Measurements from ENCODE around the gene GPRIN2.

The GPRIN2 gene

DNA sequence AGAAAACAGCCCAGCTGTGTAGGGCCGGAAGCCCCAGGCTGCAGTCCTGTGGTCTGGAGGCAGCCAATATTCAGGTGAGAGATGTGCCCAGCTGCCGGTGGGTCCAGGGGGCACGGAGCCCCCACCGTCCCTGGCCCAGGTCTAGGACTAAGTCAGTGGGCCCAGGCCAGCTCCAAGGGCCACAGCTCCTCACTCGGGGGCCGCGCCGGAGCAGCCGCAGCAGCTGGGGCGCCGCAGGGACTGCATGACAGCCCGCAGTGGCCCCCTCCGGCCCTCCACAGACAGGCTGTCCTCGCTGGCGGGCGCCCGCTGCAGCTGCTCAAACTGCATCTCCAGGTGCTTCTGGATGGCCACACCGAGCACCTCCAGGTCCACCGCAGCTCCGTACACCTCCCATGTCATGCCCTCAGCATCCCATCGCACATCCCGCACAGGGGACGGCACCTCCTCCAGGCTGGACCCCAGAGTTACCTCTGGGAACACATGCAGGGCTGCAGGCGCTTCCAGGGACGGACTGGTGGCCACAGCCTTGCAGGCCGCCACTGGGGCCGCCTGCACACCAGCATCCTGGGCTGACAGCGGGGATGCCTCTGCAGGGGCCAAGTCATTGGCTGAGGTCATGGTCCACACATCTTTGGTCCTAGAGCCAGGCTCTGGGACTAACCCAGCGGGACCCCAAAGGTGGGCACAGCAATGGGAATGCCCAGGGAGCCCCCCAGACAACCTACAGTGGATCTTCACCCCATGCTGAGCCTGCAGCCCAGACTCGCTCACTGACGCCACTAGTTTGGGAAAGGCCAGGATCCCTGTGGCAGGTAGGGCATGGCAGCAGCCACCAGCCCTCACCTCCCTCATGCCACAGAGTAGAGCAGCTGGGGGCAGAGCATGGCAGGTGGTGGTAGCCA, 7.0 kb downstream of the GPRIN2 start:
- peak; percentile 0 for DNase-seq (ENCODE audit: low read depth, low spot score)

DNA sequence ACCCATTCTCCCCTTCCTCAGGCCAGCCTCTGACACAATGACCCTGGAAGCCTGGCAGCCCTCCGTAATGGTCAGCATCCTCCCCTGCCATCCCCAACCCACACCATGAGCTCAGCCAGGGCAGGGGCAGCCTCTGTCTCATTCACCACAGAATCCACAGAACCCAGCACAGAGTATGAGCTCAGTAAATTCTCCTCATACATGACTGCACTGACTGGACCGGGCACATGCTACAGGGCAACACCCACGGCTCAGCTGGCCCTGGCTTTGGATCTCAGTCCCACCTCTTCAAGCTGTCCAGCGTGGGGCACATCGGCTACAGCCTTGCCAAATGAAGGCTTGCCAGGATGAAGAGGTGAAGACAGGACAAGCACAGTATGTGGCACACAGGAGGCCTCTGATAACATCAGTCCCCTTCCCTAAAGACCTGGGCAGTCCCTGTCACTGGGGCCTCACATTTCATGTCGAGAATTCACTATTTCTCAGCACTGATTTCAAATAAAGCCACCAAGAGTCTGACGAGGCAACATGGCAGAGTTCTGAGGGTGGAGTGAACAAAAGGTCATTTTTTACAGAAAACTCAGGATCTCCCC, 7.9 kb downstream of the GPRIN2 start:
- no peak for DNase-seq (ENCODE audit: low read depth, low spot score)

DNA sequence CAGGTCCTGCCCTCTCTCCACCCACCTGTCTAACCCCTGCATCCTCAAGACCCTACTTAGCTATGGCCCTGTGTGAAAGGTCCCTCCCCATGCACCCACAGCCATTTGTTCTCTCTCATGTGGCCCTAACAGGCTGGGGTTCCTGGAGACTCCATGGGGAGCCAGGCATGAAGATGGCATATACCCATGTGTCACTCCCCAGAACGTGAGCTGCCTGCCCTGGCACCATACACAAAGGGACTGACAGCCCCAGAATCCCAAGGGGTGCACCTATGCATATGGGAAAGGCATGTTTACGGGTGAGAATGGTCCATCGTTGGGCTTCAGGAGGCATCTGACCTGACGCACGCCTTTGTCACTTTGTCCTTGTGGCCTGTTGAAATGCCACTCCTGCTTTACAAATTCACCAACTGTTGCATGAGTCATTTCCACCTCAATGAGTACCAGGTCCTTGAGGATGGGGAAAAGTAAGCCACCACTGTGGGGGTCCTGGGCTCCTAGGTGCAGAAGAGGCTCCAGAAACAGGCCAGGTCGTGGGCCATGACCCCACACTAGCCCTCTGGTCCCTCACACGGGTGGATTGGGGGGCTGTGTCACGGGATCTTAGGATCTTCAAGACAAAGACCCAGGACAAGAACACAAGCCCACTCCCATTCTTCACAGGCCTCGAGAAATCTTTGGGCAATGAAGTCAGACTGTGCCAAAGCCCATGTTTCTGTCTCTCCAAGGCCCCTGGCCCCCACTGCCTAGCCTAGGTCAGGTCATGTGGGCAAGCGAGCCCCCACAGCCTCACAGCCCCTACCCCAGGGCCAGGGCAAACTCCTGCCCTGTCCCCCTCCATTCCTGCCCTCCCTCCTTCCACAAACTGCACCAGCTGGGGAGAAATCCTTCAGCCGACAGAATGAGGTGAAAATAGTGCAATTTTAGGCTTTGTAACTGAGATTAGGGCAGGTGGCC, 8.6 kb downstream of the GPRIN2 start:
- no peak for DNase-seq (ENCODE audit: low read depth, low spot score)

DNA sequence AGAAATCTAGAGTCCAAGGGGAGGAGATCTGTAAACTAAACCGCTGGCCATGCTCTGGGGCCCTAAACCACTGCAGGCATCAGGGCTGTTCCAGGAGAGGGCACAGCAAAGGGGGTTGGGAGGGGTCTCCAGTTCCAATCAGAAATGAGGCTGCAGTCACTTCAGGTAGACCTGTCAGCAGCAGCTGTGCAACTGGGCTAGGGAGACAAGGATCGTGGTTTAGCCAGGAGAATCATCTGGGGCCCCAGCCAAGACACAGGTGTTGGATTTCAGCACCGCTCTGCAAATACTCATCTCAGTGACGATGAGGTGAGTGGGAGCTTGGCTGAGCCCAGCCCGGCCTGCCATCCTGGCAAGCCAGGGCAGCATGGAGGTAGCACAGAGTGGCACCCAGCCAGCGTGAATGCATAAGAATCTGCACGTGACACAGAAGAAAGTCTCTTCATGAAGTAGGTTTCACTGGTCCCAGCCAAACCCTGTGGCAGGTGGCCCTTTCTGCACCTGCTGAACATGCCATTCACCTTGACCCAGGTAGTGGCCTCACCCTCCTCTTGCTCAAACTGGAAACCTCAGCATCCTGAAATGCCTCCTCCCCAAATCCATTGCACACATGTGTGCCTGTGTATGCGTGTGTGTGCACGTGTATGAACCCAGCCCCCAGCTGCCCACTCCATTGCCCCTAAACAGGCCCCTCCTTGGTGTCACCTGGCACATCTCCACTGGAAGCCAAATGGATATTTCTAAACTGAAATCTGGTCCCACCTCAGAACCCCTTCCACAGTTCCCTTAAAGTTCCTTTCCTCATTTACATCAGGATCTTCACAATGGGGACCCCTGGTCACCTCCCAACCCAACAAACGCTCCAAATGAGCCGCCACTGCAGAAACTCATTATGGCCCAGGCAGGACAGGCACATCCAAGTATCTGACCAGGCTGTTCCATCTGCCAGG, 9.6 kb downstream of the GPRIN2 start:
- DNase-seq (ENCODE audit: low read depth, low spot score): no peak

DNA sequence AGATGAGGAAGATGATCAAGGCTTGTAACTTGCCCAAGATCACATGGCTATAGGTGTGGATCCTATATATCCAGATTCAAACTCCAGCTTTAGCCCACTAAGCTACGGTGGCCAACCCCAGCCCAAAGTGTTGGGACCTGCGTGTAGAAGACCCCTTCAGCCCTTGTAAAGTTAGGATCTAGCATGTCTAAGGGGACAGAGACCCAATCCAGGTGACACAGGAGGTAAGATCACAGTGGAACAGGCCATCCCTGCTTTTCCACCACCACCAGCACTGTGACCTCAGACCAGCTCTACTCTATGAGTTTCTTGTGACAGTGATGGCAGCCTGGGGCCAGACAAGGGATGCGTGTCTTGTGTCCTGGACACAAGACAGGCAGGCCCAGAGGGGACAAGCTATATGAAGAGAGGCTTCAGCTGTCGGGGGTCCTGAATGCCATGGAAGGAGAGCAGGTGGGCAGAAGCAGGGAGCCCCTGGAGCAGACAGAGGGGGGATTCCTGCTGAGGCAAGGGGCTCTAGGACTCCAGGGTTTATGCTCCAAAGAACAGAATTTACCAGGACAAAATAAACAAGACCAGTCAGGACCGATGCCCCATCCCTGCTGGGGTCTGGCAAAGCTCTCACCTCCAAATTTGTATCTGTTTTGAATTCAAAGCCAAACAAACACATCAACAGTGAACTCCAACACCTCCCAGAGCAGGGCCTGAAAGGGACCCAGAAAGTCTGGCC, 10.4 kb downstream of the GPRIN2 start:
- no peak for DNase-seq (ENCODE audit: low read depth, low spot score)

DNA sequence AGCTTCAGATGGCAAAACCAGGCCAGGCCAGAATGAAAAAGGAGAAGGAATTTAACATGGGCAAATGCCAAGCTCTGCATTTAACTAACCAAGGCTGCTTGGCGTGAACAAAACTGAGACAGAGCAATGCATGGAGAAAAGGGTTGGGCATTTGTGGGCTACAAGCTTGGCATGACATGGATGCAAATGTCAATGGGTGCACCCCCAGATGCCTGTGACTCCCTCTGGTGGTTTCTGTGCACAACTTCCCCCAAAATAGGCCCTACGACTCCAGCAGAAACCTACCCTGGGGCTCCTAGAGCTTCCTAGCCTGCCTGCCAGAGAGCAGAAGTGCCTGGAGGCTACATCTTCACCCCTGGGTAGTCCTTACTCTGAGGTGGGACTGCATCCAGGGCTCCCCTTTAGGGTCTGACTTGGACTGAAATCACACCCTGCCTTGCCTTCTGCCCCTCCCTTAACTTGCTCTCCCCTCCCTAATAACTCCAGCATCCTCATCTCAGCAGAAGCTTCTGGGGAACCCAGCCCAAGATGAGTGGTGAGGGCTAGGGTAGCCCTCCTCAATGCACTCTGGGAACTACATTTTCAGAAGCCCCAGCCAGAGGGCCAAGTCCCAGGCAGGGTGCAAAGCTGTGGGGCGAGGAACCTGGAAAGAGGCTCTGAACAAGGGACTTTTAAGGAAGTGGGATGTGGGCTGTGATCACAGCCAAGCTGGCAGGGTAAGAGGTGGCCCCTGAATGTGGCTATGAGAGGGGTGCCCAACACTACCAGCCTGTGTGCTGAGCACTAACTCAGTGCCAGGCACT, 11.3 kb downstream of the GPRIN2 start:
- DNase-seq (ENCODE audit: low read depth, low spot score): no peak

DNA sequence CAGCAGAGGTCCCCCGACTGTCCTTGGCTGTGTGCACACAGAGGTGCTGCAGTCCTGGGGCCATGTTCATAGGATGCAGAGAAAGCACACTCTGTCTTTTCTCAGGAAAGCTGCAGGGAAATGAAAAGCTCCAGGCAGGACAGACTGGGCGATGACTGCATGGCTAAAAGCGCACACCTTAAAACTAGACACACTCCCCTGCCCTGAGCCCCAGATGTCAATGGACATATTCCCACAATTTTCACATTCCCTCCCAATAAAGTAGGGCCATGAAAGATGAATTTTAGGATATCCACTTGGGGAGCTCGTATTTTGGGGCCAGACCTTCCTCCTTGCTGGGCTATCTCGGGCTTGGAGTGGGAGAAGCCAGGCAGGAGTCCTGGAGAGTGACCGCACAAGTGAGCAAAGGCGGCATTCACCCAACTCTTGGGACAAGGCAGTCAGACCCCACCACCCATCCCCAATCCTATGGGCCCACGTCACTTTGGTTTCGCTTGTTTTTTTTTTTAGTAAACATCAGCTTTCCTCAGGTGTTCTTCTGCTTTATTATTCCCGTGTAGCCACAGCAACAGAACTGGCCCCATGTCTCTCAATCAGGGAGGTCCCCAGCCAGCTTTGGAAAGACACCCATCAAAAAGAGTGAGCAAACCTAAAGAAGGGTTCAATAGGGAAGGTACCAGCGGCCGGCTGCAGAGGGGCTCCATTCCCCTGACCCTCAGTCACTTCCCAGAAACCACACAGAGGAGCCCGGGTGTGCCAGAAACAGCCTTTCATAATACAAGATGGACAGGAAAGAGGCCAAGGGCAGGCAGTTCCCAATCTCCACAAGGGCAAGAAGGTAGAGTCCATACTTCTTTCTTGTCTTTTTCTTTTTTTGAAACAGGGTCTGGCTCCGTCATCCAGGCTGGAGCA, 12.7 kb downstream of the GPRIN2 start:
- no peak for DNase-seq (ENCODE audit: low read depth, low spot score)

DNA sequence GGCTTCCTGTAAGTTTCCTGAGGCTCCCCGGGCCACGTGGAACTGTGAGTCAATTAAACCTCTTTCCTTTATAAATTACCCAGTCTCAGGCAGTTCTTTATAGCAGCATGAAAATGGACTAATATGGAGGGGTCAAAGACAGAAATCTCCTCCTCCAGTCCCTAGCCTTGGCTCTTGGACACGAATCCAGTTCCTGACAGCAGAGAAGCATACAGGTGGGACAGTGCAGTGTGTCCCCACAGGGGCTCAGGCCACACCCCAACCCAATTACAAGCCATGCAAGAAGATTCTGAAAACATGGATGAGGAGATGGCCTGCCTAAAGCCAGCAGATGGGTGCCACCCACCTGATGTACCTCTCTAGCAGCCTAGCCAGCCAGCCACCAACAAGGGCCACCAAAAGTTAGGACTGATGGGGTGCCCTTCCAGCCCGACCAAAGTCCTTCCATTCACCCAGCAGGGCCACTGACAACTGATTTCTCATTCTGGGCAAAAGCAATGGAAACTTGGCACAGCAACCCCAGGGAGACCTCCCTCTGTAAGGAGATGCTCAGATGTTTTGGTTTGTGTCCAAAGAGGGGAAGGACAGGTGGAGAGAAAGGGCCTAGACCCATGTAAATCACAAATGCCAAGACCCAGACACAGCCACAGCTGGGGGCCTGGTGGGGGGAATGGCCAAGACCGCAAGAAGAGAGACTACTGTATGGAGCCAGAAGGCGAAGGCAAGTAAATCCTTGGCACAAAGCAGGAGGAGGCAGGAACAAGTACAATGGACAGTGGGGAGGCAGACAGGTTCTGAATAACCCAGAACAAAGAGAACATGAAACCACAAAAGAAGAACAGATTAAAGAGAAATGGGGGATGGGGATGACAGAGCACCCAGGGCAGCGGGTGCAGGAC, 13.6 kb downstream of the GPRIN2 start:
- no peak for DNase-seq (ENCODE audit: low read depth, low spot score)

DNA sequence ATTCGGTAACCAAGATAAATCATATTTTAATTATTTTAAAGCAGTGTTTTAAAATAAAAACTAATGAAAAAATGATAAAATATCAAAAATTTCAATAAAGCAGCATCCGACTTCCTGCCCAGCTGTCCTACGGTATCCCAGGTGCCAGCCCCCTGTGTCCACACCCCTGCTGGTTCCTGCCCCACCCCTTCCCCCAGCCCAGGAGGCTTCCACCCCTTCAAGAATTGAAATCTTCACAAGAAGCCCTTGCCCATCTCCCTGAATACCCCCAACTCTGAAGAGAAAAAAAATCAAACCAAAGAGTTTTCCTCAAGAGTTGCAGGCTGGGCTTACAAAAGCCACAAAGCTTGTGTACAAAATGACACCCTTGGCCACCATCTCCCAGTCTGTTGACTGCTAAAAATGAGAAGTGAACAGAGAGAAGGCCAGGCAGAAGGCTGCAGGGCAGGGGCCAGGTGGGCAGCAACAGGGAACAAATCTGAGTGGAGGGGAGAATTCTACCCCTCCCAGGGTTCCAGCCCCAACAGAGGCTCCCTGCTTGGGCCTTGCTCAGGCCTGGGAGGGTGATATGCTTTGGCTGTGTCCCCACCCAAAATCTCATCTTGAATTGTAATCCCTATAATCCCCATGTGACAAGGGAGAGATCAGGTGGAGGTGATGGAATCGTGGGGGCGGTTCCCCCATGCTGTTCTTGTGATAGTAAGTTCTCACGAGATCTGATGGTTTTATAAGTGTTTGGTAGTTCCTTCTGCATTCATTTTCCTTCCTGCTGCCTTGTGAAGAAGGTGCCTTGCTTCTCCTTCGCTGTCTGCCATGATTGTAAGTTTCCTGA, 14.5 kb downstream of the GPRIN2 start:
- no peak for DNase-seq (ENCODE audit: low read depth, low spot score)

DNA sequence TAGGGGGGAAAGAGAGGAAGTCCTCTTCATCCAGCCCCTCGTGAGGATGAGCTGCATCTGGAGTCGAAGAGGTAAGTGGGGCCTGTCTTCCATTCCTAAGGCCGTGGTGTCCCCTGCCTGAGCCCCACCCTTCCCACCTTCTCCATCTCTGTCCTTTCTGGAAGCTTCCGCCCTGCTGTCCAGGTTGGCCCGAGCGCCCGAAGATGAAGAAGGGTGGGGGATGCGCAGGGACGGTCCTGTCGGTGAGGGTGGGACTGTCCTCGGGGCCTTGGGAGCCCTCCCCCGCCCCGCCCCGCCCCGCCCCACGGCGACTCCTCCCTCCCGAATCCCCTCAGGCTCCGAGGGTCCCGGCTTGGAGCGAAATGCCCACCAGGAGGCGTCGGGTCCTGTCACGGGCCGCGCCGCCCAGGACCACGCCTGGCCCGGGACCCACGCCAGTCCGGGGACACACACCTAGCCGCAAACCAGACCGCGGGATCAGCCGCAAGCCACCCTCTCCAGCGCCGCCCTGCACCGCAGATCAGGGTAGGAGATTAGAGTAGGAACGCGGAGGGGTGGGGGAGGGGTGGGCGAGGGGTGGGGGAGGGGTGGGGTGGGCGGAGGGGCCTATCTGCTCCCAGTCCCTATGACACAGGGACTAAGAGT, 15.3 kb downstream of the GPRIN2 start:
- DNase-seq (ENCODE audit: low read depth, low spot score): no peak

DNA sequence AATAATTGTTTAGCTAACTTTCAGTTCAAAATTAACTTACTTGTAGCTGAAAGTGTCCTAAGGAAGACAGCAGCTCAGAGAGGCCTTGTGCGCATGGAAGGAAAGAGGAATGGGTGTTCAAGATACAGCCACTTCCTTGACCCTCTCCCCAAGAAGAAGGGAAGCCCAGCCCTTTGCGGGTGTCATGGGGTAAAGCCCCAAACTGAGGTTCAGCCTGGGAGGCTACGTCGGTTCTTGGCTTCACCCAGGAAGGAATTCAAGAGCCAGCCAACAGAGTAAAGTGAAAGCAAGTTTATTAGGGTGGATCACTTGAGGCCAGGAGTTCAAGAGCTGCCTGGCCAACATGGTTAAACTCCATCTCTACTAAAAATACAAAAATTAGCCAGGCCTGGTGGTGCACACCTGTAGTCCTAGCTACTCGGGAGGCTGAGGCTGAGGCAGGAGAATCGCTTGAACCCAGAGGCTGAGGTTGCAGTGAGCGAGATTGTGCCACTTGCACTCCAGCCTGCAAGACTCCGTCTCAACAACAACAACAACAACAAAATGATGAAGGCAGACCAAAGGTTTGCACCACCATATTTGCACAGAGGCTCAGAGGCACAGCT, 15.9 kb downstream of the GPRIN2 start:
- DNase-seq (ENCODE audit: low read depth, low spot score): no peak

DNA sequence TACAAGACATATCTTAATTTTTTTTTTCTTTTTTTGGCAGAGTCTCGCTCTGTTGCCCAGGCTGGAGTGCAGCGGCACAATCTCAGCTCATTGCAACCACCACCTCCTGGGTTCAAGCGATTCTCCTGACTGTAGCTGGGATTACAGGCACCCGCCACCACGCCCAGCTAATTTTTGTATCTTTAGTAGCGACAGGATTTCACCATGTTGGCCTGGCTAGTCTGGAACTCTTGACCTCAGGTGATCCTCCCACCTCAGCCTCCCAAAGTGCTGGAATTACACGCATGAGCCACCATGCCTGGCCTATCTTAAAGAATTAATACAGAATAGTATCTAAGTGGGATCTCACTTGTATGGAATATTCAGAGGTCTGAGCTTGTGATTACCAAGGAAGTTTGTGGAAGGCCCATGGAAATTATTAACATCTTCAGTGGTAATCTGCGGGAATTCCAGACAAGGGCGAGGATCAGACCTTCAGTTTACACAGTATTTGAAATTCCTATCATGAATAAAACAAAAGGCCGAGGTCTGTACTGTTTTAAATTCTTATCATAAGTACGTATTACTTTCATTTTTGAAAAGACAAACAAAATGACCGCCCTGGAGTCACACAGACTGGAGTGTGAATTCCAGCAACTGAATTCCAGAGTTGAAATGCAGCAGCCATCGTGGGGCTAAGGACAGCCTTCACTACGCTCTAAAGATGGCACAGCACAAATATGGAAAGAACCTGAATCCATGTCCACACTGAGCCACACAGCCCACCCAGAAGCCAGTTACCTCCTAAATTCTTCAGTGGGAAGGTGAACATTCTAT, 16.7 kb downstream of the GPRIN2 start:
- no peak for DNase-seq (ENCODE audit: low read depth, low spot score)

DNA sequence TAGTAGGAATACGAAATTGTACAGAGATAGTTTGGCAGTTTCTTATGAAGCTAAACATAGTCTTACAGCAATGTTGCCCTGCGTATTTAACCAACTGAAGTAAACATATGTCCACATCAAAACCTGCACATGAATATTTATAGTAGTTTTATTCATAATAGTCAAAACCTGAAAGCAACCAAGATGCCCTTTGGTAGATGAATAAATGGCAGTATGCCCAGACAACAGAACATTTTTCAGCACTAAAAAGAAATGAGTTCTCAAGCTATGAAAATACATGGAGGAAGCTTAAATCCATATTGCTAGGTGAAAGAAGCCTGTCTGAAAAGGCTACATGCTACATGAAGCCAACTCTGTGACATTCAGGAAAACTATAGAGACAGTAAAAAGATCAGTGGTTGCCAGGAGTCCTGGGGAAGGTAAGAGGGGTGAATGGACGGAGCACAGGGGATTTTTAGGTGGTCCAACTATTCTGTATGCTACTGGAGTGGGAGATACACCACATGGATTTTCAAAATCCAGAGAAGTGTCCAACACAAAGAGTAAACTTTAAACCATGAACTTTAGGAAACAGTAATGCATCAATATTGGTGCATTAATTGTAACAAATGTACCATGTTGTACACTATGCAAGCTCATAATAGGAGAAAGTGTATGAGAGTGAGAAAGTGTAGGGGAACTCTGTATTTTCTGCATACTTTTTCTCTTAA, 17.6 kb downstream of the GPRIN2 start:
- no peak for DNase-seq (ENCODE audit: low read depth, low spot score)

DNA sequence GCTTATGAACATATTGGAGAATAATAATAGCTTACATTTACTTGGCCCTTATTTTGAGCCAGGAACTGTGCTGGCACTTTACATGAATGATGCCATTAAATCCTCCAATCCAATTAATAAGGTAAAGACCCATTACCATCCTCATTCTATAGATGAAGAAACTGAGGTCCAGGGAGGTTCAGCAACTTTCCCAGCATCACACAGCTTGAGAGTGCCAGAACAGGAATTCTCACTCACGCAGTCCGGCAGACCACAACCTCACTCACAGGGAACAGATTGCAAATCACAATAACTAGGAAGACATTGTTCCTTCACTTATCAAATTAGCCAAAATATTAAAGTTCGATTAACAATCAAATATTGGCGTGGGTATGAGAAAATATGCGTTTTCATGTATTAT, 18.3 kb downstream of the GPRIN2 start:
- no peak for DNase-seq (ENCODE audit: low read depth, low spot score)
